ENCODE measurements around the gene LIMCH1. TPM values are rescaled to one million over a fixed set of nuclear protein-coding genes. Genes with fewer than 3 reads are reported as not detected.

The LIMCH1 gene
- total RNA-seq, 4 donors from 2014 or later = 57.6 to 106 (median 90.5) TPM

DNA sequence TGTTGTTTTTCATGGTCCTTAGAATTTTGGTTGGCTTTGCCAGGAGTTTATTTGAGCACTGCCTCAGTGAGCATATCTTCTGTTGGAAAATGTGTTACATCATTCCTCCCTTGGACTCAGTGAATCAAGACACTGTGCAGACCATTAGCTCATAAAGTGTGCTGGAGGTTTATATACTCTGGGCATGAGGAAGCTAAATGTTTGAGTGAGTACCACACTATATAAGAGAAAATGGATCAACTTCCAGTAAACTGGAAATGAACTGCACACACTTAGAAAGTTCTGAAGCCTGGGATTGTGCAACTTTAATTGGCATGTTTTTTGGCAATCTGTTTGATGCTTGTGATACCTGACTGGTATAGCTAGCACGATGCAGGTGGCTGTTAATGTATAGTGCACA lies 75.9 kb downstream of the LIMCH1 start:
- Histone ChIP-seq H3K4me1 (peaks cover 0 to 25% (median 5%) of the 10 kb centered on the region in 4 donors), H3K4me3 (peak overlapping the region; percentile 17 to 42 (median 24))
- TF ChIP-seq EP300 (IDR thresholded peaks at IDR 0.05) (no peak), CTCF (IDR thresholded peaks at IDR 0.05) (no peak), POLR2A (IDR thresholded peaks at IDR 0.05) (no peak)

DNA sequence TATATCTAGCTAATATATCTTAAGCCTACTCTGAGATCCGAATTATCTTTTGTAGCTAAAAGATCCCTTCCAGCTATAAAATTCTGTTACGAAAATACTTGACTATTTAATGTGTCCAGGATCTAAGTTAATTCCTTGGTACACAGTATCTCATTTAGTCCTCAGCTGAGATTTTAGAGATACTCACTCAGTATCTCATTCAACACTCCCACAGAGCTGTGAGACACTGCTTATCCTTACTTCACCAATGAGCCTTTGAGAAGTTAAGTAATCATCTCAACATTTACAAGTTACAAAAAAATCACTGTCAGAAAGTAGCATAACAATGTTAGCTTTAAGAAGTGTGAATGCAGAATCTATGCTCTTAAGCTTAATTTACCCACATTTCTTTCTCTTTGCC lies 76.6 kb downstream of the LIMCH1 start:
- H3K4me3 ChIP-seq = peak overlapping the region in 1 of 4 donors; percentile 42
- 68 to 73% methylated on average over 2 of the region's 2 CpGs for WGBS, 2 donors

More for the DNA sequence above, 75.9 kb downstream of the LIMCH1 start:
- Histone ChIP-seq H3K27ac (peak overlapping the region in 2 of 4 donors; percentile 53 to 62), H3K27me3 (no peaks in the 10 kb centered on the region), H3K36me3 (no peaks in the 10 kb centered on the region), H3K9me3 (no peaks in the 10 kb centered on the region)
- no peak for DNase-seq (ENCODE audit: low spot score in 2 of 2)
- 42 to 64% methylated on average over 1 of the region's 1 CpG for WGBS, 2 donors

GRCh38 chr4:41619161-41619560 lies 81.2 kb downstream of the LIMCH1 start:
- no peaks in the 10 kb centered on the region for H3K9me3 ChIP-seq
- H3K4me3 ChIP-seq = no peak overlapping the region
- peak overlapping the region in 1 of 4 donors; percentile 13 for H3K27ac ChIP-seq
- H3K36me3 ChIP-seq = peaks cover 0 to 7% (median 0%) of the 10 kb centered on the region in 3 donors
- peaks cover 0 to 14% (median 0%) of the 10 kb centered on the region in 4 donors for H3K4me1 ChIP-seq
- no peaks in the 10 kb centered on the region for H3K27me3 ChIP-seq
- no peak for TF ChIP-seq CTCF (IDR thresholded peaks at IDR 0.05)
- TF ChIP-seq POLR2A (IDR thresholded peaks at IDR 0.05) = no peak
- TF ChIP-seq EP300 (IDR thresholded peaks at IDR 0.05) = no peak
- 84 to 89% methylated on average over 16 of the region's 16 CpGs for WGBS, 2 donors
- no peak for DNase-seq (ENCODE audit: low spot score in 2 of 2)

More for the DNA sequence above, 76.6 kb downstream of the LIMCH1 start:
- TF ChIP-seq POLR2A (IDR thresholded peaks at IDR 0.05) (no peak), CTCF (IDR thresholded peaks at IDR 0.05) (no peak), EP300 (IDR thresholded peaks at IDR 0.05) (no peak)
- H3K36me3 ChIP-seq = peaks cover 0 to 7% (median 0%) of the 10 kb centered on the region in 3 donors
- no peak for DNase-seq (ENCODE audit: low spot score in 2 of 2)
- H3K9me3 ChIP-seq = no peaks in the 10 kb centered on the region
- H3K27ac ChIP-seq = peak overlapping the region in 2 of 4 donors; percentile 22 to 62
- peaks cover 0 to 25% (median 5%) of the 10 kb centered on the region in 4 donors for H3K4me1 ChIP-seq
- H3K27me3 ChIP-seq = no peaks in the 10 kb centered on the region

DNA sequence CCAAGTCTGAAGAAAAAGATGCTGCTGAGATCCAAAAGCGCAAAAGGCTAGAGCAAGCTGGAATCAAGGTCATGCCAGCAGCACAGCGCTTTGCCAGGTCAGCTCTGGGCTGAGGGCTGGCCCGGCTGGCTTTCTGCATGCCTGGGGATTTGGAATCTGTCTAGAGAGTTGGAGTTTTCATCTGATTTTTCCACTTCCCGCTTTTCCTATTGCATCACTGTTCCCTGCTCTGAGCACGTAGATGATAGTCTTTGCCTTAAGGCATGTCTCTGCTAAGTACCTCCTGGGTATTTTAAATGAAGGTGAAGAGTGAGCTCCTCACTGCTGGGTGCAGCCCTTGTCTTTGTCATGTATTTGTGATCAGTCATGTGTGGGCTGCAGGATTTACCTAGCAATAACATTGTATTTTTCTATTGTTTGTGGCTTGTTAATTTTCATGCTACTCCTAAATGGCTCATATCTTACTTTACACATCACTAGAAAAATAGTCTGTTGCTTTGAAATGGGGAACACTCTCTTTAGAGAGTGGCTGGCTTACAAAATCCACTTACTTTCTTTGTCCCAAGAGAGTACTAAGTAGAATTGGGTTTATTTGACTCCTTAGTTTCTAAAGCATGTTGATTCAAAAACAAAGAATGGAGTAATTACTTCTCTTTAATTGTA lies 82.8 kb downstream of the LIMCH1 start:
- TF ChIP-seq POLR2A (IDR thresholded peaks at IDR 0.05) (no peak), CTCF (IDR thresholded peaks at IDR 0.05) (no peak), EP300 (IDR thresholded peaks at IDR 0.05) (no peak)
- DNase-seq (ENCODE audit: low spot score in 2 of 2) = no peak
- Histone ChIP-seq H3K27ac (peak overlapping the region in 1 of 4 donors; percentile 12), H3K9me3 (no peaks in the 10 kb centered on the region), H3K36me3 (peaks cover 0 to 7% (median 0%) of the 10 kb centered on the region in 3 donors), H3K4me3 (no peak overlapping the region), H3K4me1 (peaks cover 0 to 17% (median 0%) of the 10 kb centered on the region in 4 donors), H3K27me3 (no peaks in the 10 kb centered on the region)
- WGBS, 2 donors = 67 to 81% methylated on average over 5 of the region's 5 CpGs

- Histone ChIP-seq H3K27ac (peak overlapping the region in 1 of 4 donors; percentile 21), H3K4me1 (peaks cover 0 to 17% (median 0%) of the 10 kb centered on the region in 4 donors), H3K9me3 (no peaks in the 10 kb centered on the region), H3K36me3 (peaks cover 0 to 7% (median 0%) of the 10 kb centered on the region in 3 donors), H3K4me3 (no peak overlapping the region), H3K27me3 (no peaks in the 10 kb centered on the region)
- WGBS, 2 donors = 51 to 70% methylated on average over 2 of the region's 2 CpGs
- TF ChIP-seq CTCF (IDR thresholded peaks at IDR 0.05) = no peak
- TF ChIP-seq EP300 (IDR thresholded peaks at IDR 0.05) = no peak
- no peak for TF ChIP-seq POLR2A (IDR thresholded peaks at IDR 0.05)
- DNase-seq (ENCODE audit: low spot score in 2 of 2) = no peak
Observed at GRCh38 chr4:41622787-41623186, 84.8 kb downstream of the LIMCH1 start.
